ENCODE data around the gene PEX1. TPM values are rescaled to one million over a fixed set of nuclear protein-coding genes. Genes with fewer than 3 reads are reported as not detected.

Gene PEX1
- total and polyA plus RNA-seq, 2 of the 13 experiments (the other 11 are each of a cell fraction or from before 2014, with no cell fraction given): 16.6 to 22.4 TPM

DNA sequence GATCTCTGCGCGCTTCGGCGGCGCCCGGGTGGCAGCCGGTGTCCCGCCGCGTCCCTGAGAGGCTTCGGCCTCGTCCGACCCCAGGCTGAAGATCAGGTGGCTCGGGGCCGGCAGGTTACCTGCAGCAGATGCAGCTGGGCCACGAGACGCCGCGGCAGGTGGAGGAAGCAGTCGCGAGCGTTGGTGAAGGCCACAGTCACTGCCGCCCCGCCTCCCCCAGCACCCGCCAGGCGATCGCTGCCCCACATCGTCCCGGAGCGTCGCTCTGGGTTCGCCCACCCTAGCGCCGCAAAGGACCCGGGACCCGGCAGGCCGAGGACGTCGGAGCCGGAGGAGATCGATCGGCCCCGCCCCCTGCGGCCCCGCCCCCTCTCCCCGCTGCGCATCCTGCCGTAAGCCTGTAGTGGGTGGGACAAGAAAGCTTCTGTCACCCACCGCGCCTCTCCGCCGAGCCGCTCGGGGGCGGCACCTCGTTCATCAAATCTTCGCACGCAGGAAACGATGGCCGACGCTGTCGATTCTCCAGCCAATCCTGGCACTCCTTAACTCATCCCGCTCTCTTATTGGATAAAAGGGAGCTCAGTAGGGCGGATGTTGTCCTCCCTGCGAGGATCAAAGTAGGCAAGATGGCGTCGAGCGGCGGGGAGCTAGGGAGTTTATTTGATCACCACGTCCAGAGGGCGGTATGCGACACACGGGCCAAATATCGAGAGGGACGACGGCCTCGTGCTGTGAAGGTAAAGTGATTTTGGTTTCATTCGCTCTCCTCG lies at the start of gene PEX1, which contains the start of gene RBM48 (continued):
- TF ChIP-seq ZSCAN12 (CRISPR knock-in tag; IDR thresholded peaks at IDR 0.05) (peak; percentile 23; the same call in 1 of the 2 replicates), GABPB1 (CRISPR knock-in tag; IDR thresholded peaks at IDR 0.05) (peak; percentile 96), ATM (IDR thresholded peaks at IDR 0.05; ENCODE audit: borderline replicate concordance) (no peak), PHB2 (IDR thresholded peaks at IDR 0.05; ENCODE audit: partially characterized antibody) (no peak), ZNF253 (CRISPR knock-in tag; IDR thresholded peaks at IDR 0.05; ENCODE audit: borderline replicate concordance) (no peak), ZMAT3 (CRISPR knock-in tag; conservative IDR thresholded peaks at IDR 0.05) (peak; percentile 89), ZNF24 (IDR thresholded peaks at IDR 0.05) (no peak), MTA3 (CRISPR knock-in tag; IDR thresholded peaks at IDR 0.05) (no peak), ARHGAP35 (CRISPR knock-in tag; IDR thresholded peaks at IDR 0.05; ENCODE audit: borderline replicate concordance) (no peak), HCFC1 (IDR thresholded peaks at IDR 0.05; ENCODE audit: low read depth, low read length) (peak; percentile 37; the same call in 1 of the 2 replicates)
- TF ChIP-seq, protein P1, sequence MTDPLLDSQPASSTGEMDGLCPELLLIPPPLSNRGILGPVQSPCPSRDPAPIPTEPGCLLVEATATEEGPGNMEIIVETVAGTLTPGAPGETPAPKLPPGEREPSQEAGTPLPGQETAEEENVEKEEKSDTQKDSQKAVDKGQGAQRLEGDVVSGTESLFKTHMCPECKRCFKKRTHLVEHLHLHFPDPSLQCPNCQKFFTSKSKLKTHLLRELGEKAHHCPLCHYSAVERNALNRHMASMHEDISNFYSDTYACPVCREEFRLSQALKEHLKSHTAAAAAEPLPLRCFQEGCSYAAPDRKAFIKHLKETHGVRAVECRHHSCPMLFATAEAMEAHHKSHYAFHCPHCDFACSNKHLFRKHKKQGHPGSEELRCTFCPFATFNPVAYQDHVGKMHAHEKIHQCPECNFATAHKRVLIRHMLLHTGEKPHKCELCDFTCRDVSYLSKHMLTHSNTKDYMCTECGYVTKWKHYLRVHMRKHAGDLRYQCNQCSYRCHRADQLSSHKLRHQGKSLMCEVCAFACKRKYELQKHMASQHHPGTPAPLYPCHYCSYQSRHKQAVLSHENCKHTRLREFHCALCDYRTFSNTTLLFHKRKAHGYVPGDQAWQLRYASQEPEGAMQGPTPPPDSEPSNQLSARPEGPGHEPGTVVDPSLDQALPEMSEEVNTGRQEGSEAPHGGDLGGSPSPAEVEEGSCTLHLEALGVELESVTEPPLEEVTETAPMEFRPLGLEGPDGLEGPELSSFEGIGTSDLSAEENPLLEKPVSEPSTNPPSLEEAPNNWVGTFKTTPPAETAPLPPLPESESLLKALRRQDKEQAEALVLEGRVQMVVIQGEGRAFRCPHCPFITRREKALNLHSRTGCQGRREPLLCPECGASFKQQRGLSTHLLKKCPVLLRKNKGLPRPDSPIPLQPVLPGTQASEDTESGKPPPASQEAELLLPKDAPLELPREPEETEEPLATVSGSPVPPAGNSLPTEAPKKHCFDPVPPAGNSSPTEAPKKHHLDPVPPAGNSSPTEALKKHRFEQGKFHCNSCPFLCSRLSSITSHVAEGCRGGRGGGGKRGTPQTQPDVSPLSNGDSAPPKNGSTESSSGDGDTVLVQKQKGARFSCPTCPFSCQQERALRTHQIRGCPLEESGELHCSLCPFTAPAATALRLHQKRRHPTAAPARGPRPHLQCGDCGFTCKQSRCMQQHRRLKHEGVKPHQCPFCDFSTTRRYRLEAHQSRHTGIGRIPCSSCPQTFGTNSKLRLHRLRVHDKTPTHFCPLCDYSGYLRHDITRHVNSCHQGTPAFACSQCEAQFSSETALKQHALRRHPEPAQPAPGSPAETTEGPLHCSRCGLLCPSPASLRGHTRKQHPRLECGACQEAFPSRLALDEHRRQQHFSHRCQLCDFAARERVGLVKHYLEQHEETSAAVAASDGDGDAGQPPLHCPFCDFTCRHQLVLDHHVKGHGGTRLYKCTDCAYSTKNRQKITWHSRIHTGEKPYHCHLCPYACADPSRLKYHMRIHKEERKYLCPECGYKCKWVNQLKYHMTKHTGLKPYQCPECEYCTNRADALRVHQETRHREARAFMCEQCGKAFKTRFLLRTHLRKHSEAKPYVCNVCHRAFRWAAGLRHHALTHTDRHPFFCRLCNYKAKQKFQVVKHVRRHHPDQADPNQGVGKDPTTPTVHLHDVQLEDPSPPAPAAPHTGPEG (CRISPR knock-in tag; IDR thresholded peaks at IDR 0.05): 0 out of 2 replicates have a peak, but pooled peaks have one; percentile 7
- TF ChIP-seq, protein P2, sequence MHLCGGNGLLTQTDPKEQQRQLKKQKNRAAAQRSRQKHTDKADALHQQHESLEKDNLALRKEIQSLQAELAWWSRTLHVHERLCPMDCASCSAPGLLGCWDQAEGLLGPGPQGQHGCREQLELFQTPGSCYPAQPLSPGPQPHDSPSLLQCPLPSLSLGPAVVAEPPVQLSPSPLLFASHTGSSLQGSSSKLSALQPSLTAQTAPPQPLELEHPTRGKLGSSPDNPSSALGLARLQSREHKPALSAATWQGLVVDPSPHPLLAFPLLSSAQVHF (CRISPR knock-in tag; IDR thresholded peaks at IDR 0.05): 0 out of 2 replicates have a peak, but pooled peaks have one; percentile 58
- TF ChIP-seq, protein P3, sequence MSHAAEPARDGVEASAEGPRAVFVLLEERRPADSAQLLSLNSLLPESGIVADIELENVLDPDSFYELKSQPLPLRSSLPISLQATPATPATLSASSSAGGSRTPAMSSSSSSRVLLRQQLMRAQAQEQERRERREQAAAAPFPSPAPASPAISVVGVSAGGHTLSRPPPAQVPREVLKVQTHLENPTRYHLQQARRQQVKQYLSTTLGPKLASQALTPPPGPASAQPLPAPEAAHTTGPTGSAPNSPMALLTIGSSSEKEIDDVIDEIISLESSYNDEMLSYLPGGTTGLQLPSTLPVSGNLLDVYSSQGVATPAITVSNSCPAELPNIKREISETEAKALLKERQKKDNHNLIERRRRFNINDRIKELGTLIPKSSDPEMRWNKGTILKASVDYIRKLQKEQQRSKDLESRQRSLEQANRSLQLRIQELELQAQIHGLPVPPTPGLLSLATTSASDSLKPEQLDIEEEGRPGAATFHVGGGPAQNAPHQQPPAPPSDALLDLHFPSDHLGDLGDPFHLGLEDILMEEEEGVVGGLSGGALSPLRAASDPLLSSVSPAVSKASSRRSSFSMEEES (CRISPR knock-in tag; IDR thresholded peaks at IDR 0.05): no peak; the same call in 1 of the 2 replicates
- TF ChIP-seq, protein P4, sequence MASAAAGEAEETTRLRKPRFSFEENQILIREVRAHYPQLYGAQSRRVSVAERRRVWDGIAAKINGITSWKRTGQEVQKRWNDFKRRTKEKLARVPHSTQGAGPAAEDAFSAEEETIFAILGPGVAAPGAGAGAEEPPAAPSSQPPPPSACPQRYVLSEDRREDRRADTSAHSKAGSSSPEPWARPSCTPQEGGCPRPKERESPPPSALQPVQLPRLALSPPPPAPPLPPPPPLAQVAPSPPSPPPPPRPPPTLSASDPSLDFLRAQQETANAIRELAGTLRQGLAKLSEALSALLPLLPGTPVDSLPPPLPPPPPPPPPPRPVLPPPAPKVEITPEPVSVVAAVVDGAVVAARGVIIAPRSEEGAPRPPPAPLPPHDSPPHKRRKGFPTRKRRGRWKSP (CRISPR knock-in tag; IDR thresholded peaks at IDR 0.05): 0 out of 2 replicates have a peak, but pooled peaks have one; percentile 37
- TF ChIP-seq, protein P5, sequence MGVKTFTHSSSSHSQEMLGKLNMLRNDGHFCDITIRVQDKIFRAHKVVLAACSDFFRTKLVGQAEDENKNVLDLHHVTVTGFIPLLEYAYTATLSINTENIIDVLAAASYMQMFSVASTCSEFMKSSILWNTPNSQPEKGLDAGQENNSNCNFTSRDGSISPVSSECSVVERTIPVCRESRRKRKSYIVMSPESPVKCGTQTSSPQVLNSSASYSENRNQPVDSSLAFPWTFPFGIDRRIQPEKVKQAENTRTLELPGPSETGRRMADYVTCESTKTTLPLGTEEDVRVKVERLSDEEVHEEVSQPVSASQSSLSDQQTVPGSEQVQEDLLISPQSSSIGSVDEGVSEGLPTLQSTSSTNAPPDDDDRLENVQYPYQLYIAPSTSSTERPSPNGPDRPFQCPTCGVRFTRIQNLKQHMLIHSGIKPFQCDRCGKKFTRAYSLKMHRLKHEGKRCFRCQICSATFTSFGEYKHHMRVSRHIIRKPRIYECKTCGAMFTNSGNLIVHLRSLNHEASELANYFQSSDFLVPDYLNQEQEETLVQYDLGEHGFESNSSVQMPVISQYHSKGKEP (CRISPR knock-in tag; IDR thresholded peaks at IDR 0.05): 0 out of 2 replicates have a peak, but pooled peaks have one; percentile 9
- TF ChIP-seq, protein P6, sequence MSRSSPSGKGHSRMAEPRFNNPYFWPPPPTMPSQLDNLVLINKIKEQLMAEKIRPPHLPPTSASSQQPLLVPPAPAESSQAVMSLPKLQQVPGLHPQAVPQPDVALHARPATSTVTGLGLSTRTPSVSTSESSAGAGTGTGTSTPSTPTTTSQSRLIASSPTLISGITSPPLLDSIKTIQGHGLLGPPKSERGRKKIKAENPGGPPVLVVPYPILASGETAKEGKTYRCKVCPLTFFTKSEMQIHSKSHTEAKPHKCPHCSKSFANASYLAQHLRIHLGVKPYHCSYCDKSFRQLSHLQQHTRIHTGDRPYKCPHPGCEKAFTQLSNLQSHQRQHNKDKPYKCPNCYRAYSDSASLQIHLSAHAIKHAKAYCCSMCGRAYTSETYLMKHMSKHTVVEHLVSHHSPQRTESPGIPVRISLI (CRISPR knock-in tag; IDR thresholded peaks at IDR 0.05; ENCODE audit: borderline replicate concordance): no peak; the same call in 1 of the 2 replicates
